Endothelial cell of umbilical vein (primary cell): ENCODE measurements around the gene MCTP2. TPM values are rescaled to one million over a fixed set of nuclear protein-coding genes. Genes with fewer than 3 reads are reported as not detected.

Experiments
- BruUV-seq: library from RNA; stranded (reverse); fragments of 400-500 nt; replicated peaks from 2 replicates; lab custom pipeline; 2021; lab: Mats Ljungman, UMichigan
- CTCF ChIA-PET: fragments of 300-600, 350-600 bp; sonication (Branson Sonifier 250); formaldehyde crosslinking; loops from one replicate; lab custom pipeline; 2021; ENCODE audit warnings: antibody characterized with exemption, inconsistent platforms; lab: Charles Lee
- POLR2A ChIA-PET: fragments of 300-600, 350-600 bp; sonication (Branson Sonifier 250); formaldehyde crosslinking; loops from one replicate; lab custom pipeline; 2021; ENCODE audit warnings: antibody characterized with exemption, inconsistent platforms; lab: Charles Lee
- DNase-seq: peaks from one replicate; pipeline ENCODE4 v3.0.0-alpha.2; 2011; ENCODE audit warnings: low read depth, low spot score
- FAIRE-seq: peaks from 2 replicates; lab custom pipeline; 2011; peaks lifted over from hg19 to GRCh38; lab: Jason Lieb, UNC
- H2AFZ ChIP-seq: 2 replicates; pipeline ENCODE4 v1.6.0; 2012; ENCODE audit warnings: low read depth, low read length, control low read depth, inconsistent platforms
- H3K27ac ChIP-seq: 2 replicates; pipeline ENCODE4 v1.5.1; 2011; ENCODE audit warnings: low read depth, mild to moderate bottlenecking, control low read depth, low read length, moderate library complexity; ENCODE audit not compliant: insufficient read depth
- H3K27me3 ChIP-seq, 2 experiments: 2 replicates each; pipeline versions ENCODE4 v1.6.0 to v1.6.1; 2011; ENCODE audit warnings: low read length in 2 of 2, mixed read lengths in 1 of 2; ENCODE audit not compliant: control insufficient read depth in 2 of 2, insufficient read depth in 2 of 2
- H3K36me3 ChIP-seq, 2 experiments: 2 replicates in 1 of 2; 3 replicates in 1 of 2; pipeline ENCODE4 v1.5.1; 2011; ENCODE audit warnings: low read length in 2 of 2, mild to moderate bottlenecking in 1 of 2, moderate library complexity in 1 of 2; ENCODE audit not compliant: control insufficient read depth in 2 of 2, insufficient read depth in 2 of 2; ENCODE audit errors: extremely low read depth in 1 of 2
- H3K4me1 ChIP-seq: 3 replicates; pipeline ENCODE4 v1.5.1; 2011; ENCODE audit warnings: mild to moderate bottlenecking, low read length; ENCODE audit not compliant: control insufficient read depth, insufficient read depth; ENCODE audit errors: extremely low read depth
- H3K4me2 ChIP-seq: 2 replicates; pipeline ENCODE4 v1.6.1; 2011; ENCODE audit warnings: low read length, control low read depth, mixed read lengths; ENCODE audit not compliant: insufficient read depth
- H3K4me3 ChIP-seq, 3 experiments: fragments of 200-600 bp in 1 of 3; sonication (generic), shearing (Covaris generic) in 1 of 3; replicated peaks in 1 of 3; 2 replicates each; pipeline ENCODE4 v1.5.1; 2011 to 2016; ENCODE audit warnings: control low read depth in 3 of 3, low read length in 3 of 3, mild to moderate bottlenecking in 2 of 3, inconsistent platforms in 1 of 3, low read depth in 1 of 3, moderate library complexity in 1 of 3; ENCODE audit not compliant: insufficient read depth in 1 of 3
- H3K79me2 ChIP-seq: 2 replicates; pipeline ENCODE4 v1.6.0; 2012; ENCODE audit warnings: low read length, inconsistent platforms; ENCODE audit not compliant: control insufficient read depth, insufficient read depth
- H3K9ac ChIP-seq: replicated peaks from 2 replicates; pipeline ENCODE3; 2011; ENCODE audit warnings: low read length, control low read depth; ENCODE audit not compliant: insufficient read depth; ENCODE audit errors: extremely low read depth
- H3K9me1 ChIP-seq: replicated peaks from 3 replicates; pipeline ENCODE4 v1.6.0; 2011; ENCODE audit warnings: mild to moderate bottlenecking, low read length; ENCODE audit not compliant: control insufficient read depth, insufficient read depth; ENCODE audit errors: extremely low read depth
- H3K9me3 ChIP-seq: replicated peaks from 2 replicates; pipeline ENCODE4 v1.5.1; 2012; ENCODE audit warnings: low read length, inconsistent platforms; ENCODE audit not compliant: control insufficient read depth, insufficient read depth
- H4K20me1 ChIP-seq: replicated peaks from 2 replicates; pipeline ENCODE3; 2011; ENCODE audit warnings: mild to moderate bottlenecking, low read length; ENCODE audit not compliant: control insufficient read depth, insufficient read depth; ENCODE audit errors: extremely low read depth
- EZH2 ChIP-seq: IDR thresholded peaks from 2 replicates; pipeline ENCODE4 v1.6.1; 2012; ENCODE audit warnings: borderline replicate concordance, low read depth, mild to moderate bottlenecking, moderate library complexity, low read length, inconsistent platforms; ENCODE audit not compliant: severe bottlenecking
- FOS ChIP-seq: IDR thresholded peaks from 2 replicates; pipeline ENCODE4 v1.6.1; 2011; ENCODE audit warnings: mild to moderate bottlenecking, low read length, moderate library complexity, borderline replicate concordance; ENCODE audit not compliant: insufficient read depth
- GATA2 ChIP-seq: IDR thresholded peaks from 2 replicates; pipeline ENCODE4 v1.7.0; 2011; ENCODE audit warnings: low read depth, mild to moderate bottlenecking, moderate library complexity, mixed read lengths, low read length; ENCODE audit not compliant: insufficient read length, insufficient read depth
- JUN ChIP-seq: IDR thresholded peaks from 2 replicates; pipeline ENCODE4 v1.6.1; 2011; ENCODE audit warnings: borderline replicate concordance, low read depth; ENCODE audit not compliant: insufficient read length, insufficient read depth
- MYC ChIP-seq: IDR thresholded peaks from one replicate; pipeline ENCODE4 v1.6.1; 2011; ENCODE audit warnings: mild to moderate bottlenecking, low read depth, low read length
- POLR2A ChIP-seq: IDR thresholded peaks from 2 replicates; pipeline ENCODE4 v1.6.1; 2012; ENCODE audit warnings: low read depth, mild to moderate bottlenecking, control low read depth, low read length
- POLR2AphosphoS5 ChIP-seq: IDR thresholded peaks from 2 replicates; pipeline ENCODE4 v1.6.1; 2012; ENCODE audit warnings: low read depth, mild to moderate bottlenecking, control low read depth, low read length, moderate library complexity; ENCODE audit not compliant: insufficient read depth
- dilution Hi-C: fragments of 300-500 bp; cut with MboI; formaldehyde crosslinking; loops from one replicate; pipeline ENCODE4 v1.15.0; 2019; ENCODE audit warnings: low sequenced_read_pairs; ENCODE audit not compliant: extremely low pct_ligation_motif_present
- intact Hi-C: fragments of 100-400 bp; cut with micrococcal nuclease; formaldehyde crosslinking; loops from one replicate; pipeline ENCODE4 v1.10.0; 2022
- polyA plus RNA-seq, 4 experiments: library from polyadenylated mRNA; depleted of rRNA in 3 of 4; stranded (reverse) in 3 of 4; unstranded in 1 of 4; fragments of >200 nt; gene quantifications; 2 replicates each; pipeline versions ENCODE4 v1.2.1 to v1.2.3, GENCODE V29; 2011 to 2012; ENCODE audit warnings: missing spikeins in 1 of 4
- total RNA-seq: library from RNA; stranded (reverse); gene quantifications from 2 replicates; pipeline ENCODE4 v1.2.3, GENCODE V29; 2021
- TF ChIP-seq, protein P1 (sequence below): IDR thresholded peaks from 2 replicates; pipeline ENCODE4 v1.6.1; 2011; ENCODE audit not compliant: insufficient read depth, insufficient read length
- TF ChIP-seq, protein P2 (sequence below), 2 donors: IDR thresholded peaks; 1 replicate in 1 of 2; 2 replicates in 1 of 2; pipeline ENCODE4 v1.5.1; 2011; ENCODE audit warnings: low read length in 2 of 2, mild to moderate bottlenecking in 2 of 2, moderate library complexity in 2 of 2, control low read depth in 1 of 2, inconsistent platforms in 1 of 2, low read depth in 1 of 2; ENCODE audit not compliant: insufficient read depth in 1 of 2; ENCODE audit errors: extremely low read depth in 1 of 2

MCTP2 gene
- total and polyA plus RNA-seq, 2 donors (not counting 3 experiments of a cell fraction or from before 2014, with no cell fraction given): 0.01 to 0.75 TPM

DNA sequence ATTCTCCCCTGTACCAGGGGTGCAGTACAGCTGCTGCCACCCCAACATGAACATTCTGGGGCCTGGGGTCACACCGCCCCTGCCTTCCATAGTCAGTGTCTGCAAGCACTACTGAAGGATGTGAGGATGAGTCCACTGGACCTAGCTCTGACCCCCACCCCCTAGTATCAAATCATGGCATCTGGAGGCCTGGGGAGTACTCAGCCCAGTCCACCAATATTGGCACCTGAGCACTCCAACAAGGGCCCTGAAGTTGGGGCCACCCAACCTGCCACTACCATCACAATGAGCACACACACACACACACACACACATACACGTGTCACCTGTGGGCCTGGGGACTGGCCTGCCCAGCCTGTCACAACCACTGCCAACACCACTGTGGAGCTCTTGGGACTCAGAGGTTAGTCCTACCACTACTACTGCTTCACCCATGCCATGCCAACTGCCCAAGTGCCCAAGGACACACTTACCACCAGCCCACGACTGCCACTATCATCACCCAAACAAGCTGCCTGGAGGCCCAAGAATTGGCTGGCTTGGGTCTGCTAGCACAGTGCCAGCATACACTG, 253.9 kb downstream of the MCTP2 start:
- no peak overlapping the region for H3K4me2 ChIP-seq
- dilution Hi-C loops: no loop called here
- H3K36me3 ChIP-seq: no peaks in the 10 kb centered on the region
- H2AFZ ChIP-seq: no peak overlapping the region
- no peaks in the 10 kb centered on the region for H3K4me1 ChIP-seq
- DNase-seq (no peak), FAIRE-seq (no peak)
- intact Hi-C loops: no loop called here
- no peak overlapping the region for H3K27ac ChIP-seq
- H3K4me3 ChIP-seq: no peak overlapping the region
- no peaks in the 10 kb centered on the region for H3K27me3 ChIP-seq
- no peaks in the 10 kb centered on the region for H4K20me1 ChIP-seq
- no TSS peak for BruUV-seq
- no peaks in the 10 kb centered on the region for H3K9me3 ChIP-seq
- CTCF ChIA-PET: no interaction called here
- TF ChIP-seq EZH2: no peak
- TF ChIP-seq GATA2: no peak
- no peak for TF ChIP-seq JUN
- no peak for TF ChIP-seq MYC
- TF ChIP-seq FOS: no peak
- TF ChIP-seq, protein P1, sequence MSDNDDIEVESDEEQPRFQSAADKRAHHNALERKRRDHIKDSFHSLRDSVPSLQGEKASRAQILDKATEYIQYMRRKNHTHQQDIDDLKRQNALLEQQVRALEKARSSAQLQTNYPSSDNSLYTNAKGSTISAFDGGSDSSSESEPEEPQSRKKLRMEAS: no peak
- no peak for TF ChIP-seq POLR2A
- no peak for TF ChIP-seq POLR2AphosphoS5
- TF ChIP-seq, protein P2, sequence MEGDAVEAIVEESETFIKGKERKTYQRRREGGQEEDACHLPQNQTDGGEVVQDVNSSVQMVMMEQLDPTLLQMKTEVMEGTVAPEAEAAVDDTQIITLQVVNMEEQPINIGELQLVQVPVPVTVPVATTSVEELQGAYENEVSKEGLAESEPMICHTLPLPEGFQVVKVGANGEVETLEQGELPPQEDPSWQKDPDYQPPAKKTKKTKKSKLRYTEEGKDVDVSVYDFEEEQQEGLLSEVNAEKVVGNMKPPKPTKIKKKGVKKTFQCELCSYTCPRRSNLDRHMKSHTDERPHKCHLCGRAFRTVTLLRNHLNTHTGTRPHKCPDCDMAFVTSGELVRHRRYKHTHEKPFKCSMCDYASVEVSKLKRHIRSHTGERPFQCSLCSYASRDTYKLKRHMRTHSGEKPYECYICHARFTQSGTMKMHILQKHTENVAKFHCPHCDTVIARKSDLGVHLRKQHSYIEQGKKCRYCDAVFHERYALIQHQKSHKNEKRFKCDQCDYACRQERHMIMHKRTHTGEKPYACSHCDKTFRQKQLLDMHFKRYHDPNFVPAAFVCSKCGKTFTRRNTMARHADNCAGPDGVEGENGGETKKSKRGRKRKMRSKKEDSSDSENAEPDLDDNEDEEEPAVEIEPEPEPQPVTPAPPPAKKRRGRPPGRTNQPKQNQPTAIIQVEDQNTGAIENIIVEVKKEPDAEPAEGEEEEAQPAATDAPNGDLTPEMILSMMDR (IDR thresholded peaks at IDR 0.05; ENCODE audit: extremely low read depth in 1 of 2, insufficient read depth in 1 of 2, low read depth in 1 of 2, low read length in 2 of 2): no peak
- H3K9ac ChIP-seq: no peak overlapping the region
- POLR2A ChIA-PET: no interaction called here
- no peaks in the 10 kb centered on the region for H3K79me2 ChIP-seq
- no peaks in the 10 kb centered on the region for H3K9me1 ChIP-seq
